ENCODE data around the gene DGKI. TPM values are rescaled to one million over a fixed set of nuclear protein-coding genes. Genes with fewer than 3 reads are reported as not detected.

Gene DGKI
- total and polyA plus RNA-seq, 5 donors from 2014 or later = not detected

GRCh38 chr7:137755427-137755826 lies 91.3 kb downstream of the DGKI start:
- no peaks in the 10 kb centered on the region for H3K4me1 ChIP-seq (ENCODE audit: control insufficient read depth, insufficient read depth, low read length, poor library complexity, severe bottlenecking)
- H3K4me3 Mint-ChIP-seq = no peak overlapping the region

GRCh38 chr7:137753948-137754851 lies 92.6 kb downstream of the DGKI start:
- H3K4me3 ChIP-seq (ENCODE audit: low read depth, low read length) = no peak overlapping the region
- H3K4me3 Mint-ChIP-seq = no peak overlapping the region
- no peaks in the 10 kb centered on the region for H3K27me3 ChIP-seq (ENCODE audit: control insufficient read depth, insufficient read depth, low read length)
- H3K36me3 ChIP-seq (ENCODE audit: control insufficient read depth, insufficient read depth, low read length) = no peaks in the 10 kb centered on the region
- no peak overlapping the region for H3K27ac Mint-ChIP-seq
- peaks cover 0 to 2% (median 0%) of the 10 kb centered on the region in 7 donors for H3K9me3 Mint-ChIP-seq
- no peak for DNase-seq
- H3K27me3 Mint-ChIP-seq = no peaks in the 10 kb centered on the region
- no peaks in the 10 kb centered on the region for H3K36me3 Mint-ChIP-seq
- peak in 1 of 2 donors; percentile 28 for ATAC-seq (ENCODE audit: low read depth in 2 of 2)
- no peaks in the 10 kb centered on the region for H3K4me1 ChIP-seq (ENCODE audit: control insufficient read depth, insufficient read depth, low read length, poor library complexity, severe bottlenecking)
- H3K9me3 ChIP-seq (ENCODE audit: control insufficient read depth in 2 of 2, low read length in 2 of 2) = no peaks in the 10 kb centered on the region
- H3K27ac ChIP-seq (ENCODE audit: insufficient read depth, low read length, poor library complexity, severe bottlenecking) = no peak overlapping the region
- no peaks in the 10 kb centered on the region for H3K4me1 Mint-ChIP-seq

More at GRCh38 chr7:137755427-137755826, 91.3 kb downstream of the DGKI start:
- DNase-seq (no peak), ATAC-seq (ENCODE audit: low read depth in 2 of 2) (no peak)
- H3K36me3 Mint-ChIP-seq = no peaks in the 10 kb centered on the region
- no peak overlapping the region for H3K4me3 ChIP-seq (ENCODE audit: low read depth, low read length)
- peaks cover 0 to 2% (median 0%) of the 10 kb centered on the region in 7 donors for H3K9me3 Mint-ChIP-seq
- no peaks in the 10 kb centered on the region for H3K4me1 Mint-ChIP-seq
- no peak overlapping the region for H3K27ac Mint-ChIP-seq
- H3K27ac ChIP-seq (ENCODE audit: insufficient read depth, low read length, poor library complexity, severe bottlenecking) = no peak overlapping the region
- no peaks in the 10 kb centered on the region for H3K9me3 ChIP-seq (ENCODE audit: control insufficient read depth in 2 of 2, low read length in 2 of 2)
- H3K27me3 Mint-ChIP-seq = no peaks in the 10 kb centered on the region
- H3K36me3 ChIP-seq (ENCODE audit: control insufficient read depth, insufficient read depth, low read length) = no peaks in the 10 kb centered on the region
- H3K27me3 ChIP-seq (ENCODE audit: control insufficient read depth, insufficient read depth, low read length) = no peaks in the 10 kb centered on the region

GRCh38 chr7:137753575-137753947 lies 93.2 kb downstream of the DGKI start:
- no peak overlapping the region for H3K27ac Mint-ChIP-seq
- peaks cover 0 to 2% (median 0%) of the 10 kb centered on the region in 7 donors for H3K9me3 Mint-ChIP-seq
- H3K4me1 Mint-ChIP-seq = no peaks in the 10 kb centered on the region
- H3K27ac ChIP-seq (ENCODE audit: insufficient read depth, low read length, poor library complexity, severe bottlenecking) = no peak overlapping the region
- ATAC-seq (ENCODE audit: low read depth in 2 of 2) (no peak), DNase-seq (no peak)
- no peaks in the 10 kb centered on the region for H3K27me3 Mint-ChIP-seq
- no peaks in the 10 kb centered on the region for H3K9me3 ChIP-seq (ENCODE audit: control insufficient read depth in 2 of 2, low read length in 2 of 2)
- no peaks in the 10 kb centered on the region for H3K36me3 Mint-ChIP-seq
- H3K4me1 ChIP-seq (ENCODE audit: control insufficient read depth, insufficient read depth, low read length, poor library complexity, severe bottlenecking) = no peaks in the 10 kb centered on the region
- H3K4me3 Mint-ChIP-seq = no peak overlapping the region
- H3K4me3 ChIP-seq (ENCODE audit: low read depth, low read length) = no peak overlapping the region
- H3K36me3 ChIP-seq (ENCODE audit: control insufficient read depth, insufficient read depth, low read length) = no peaks in the 10 kb centered on the region
- H3K27me3 ChIP-seq (ENCODE audit: control insufficient read depth, insufficient read depth, low read length) = no peaks in the 10 kb centered on the region

DNA sequence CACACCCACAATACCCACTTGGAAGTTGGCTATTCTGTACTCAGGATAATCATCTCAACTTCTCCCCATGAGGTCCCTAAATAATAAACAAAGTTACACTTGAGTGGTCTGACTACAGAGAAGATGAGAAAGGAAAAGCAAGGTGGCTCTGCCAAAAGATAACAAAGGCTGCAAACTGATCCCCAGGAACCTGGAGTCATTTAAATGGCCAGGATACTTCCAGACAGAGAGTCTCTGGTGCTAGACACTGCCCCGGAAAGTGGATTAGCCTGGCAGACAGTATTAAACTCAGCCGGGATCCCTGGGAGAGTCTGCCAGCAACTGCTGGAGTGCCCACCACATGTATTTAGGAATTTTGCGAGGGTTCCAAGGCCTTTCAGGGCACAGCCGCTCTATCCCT lies 93.7 kb downstream of the DGKI start:
- no peak overlapping the region for H3K27ac ChIP-seq (ENCODE audit: insufficient read depth, low read length, poor library complexity, severe bottlenecking)
- Mint-ChIP-seq H3K27me3 (no peaks in the 10 kb centered on the region), H3K4me3 (no peak overlapping the region), H3K9me3 (peaks cover 0 to 2% (median 0%) of the 10 kb centered on the region in 7 donors), H3K27ac (no peak overlapping the region), H3K36me3 (no peaks in the 10 kb centered on the region), H3K4me1 (no peaks in the 10 kb centered on the region)
- ATAC-seq (ENCODE audit: low read depth in 2 of 2) (no peak), DNase-seq (no peak)
- H3K4me1 ChIP-seq (ENCODE audit: control insufficient read depth, insufficient read depth, low read length, poor library complexity, severe bottlenecking) = no peaks in the 10 kb centered on the region
- H3K36me3 ChIP-seq (ENCODE audit: control insufficient read depth, insufficient read depth, low read length) = no peaks in the 10 kb centered on the region
- H3K27me3 ChIP-seq (ENCODE audit: control insufficient read depth, insufficient read depth, low read length) = no peaks in the 10 kb centered on the region
- no peak overlapping the region for H3K4me3 ChIP-seq (ENCODE audit: low read depth, low read length)
- no peaks in the 10 kb centered on the region for H3K9me3 ChIP-seq (ENCODE audit: control insufficient read depth in 2 of 2, low read length in 2 of 2)

DNA sequence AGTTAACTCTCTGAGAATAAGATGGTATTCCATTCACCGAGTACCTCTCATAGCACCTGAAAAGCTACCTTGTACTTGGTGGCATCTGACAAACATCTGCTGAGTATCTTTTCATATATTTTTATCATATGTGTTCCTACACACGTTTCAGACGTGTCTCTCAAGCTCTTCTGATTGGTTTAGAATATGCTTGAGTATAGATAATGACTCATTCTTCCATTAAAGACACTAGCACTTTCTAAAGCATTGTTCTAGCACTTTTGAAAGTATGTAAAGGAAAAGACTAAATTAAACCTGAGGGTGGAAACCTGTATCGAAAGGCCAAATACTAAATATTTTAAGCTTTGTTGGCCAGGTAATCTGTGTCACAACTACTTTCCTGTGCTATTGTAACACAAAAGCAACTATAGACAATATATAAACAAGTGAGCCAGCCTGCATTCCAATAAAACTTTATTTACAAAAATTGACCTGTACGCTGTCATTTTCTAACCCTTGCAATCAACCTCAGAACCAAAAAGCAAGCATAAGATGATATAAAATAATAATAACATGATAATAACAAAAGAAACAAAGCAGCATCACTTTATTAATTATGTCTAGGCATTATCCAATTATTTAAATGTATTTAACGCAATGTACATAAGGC lies 95.3 kb downstream of the DGKI start:
- H3K4me3 Mint-ChIP-seq = no peak overlapping the region
- no peaks in the 10 kb centered on the region for H3K9me3 ChIP-seq (ENCODE audit: control insufficient read depth in 2 of 2, low read length in 2 of 2)

DNA sequence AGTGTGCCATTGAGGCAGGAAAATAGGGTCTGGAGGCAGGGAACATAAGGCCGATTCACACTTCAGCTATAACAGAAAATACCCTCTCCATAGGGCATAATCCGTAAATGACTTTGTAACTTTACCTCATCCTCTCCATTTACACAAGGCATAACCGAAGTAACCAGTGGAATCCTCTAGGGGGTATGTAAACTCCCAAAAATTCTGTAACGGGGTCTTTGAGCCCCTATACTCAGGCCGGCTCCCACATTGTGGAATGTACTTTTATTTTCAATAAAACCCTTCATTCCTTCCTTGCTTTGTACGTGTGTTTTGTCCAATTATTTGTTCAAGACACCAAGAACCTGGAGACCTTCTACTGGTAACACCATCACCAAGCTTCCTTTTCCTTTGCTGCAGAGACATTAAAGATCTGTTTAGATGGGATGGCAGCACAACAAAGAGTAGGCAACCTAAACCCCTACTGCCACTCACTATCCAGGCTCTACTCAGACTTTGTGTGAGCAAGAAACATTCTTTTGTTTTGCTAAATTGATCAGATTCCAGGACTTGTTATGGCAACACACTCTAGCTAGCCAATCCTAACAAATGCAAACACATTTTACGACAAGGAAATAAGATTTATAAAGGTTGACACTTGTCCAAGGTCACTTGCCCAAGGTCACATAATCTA lies 99.3 kb downstream of the DGKI start:
- no peak for DNase-seq
- Mint-ChIP-seq H3K9me3 (peaks cover 0 to 10% (median 3%) of the 10 kb centered on the region in 7 donors), H3K27ac (no peak overlapping the region), H3K4me1 (no peaks in the 10 kb centered on the region), H3K4me3 (no peak overlapping the region), H3K27me3 (no peaks in the 10 kb centered on the region), H3K36me3 (no peaks in the 10 kb centered on the region)
- Histone ChIP-seq H3K27me3 (ENCODE audit: control insufficient read depth, insufficient read depth, low read length) (no peaks in the 10 kb centered on the region), H3K27ac (ENCODE audit: insufficient read depth, low read length, poor library complexity, severe bottlenecking) (no peak overlapping the region), H3K4me1 (ENCODE audit: control insufficient read depth, insufficient read depth, low read length, poor library complexity, severe bottlenecking) (no peaks in the 10 kb centered on the region), H3K4me3 (ENCODE audit: low read depth, low read length) (no peak overlapping the region), H3K36me3 (ENCODE audit: control insufficient read depth, insufficient read depth, low read length) (no peaks in the 10 kb centered on the region), H3K9me3 (ENCODE audit: control insufficient read depth in 2 of 2, low read length in 2 of 2) (no peaks in the 10 kb centered on the region)
- ATAC-seq (ENCODE audit: low read depth in 2 of 2) = no peak

More for the DNA sequence above, 95.3 kb downstream of the DGKI start:
- Mint-ChIP-seq H3K9me3 (peaks cover 0 to 2% (median 0%) of the 10 kb centered on the region in 7 donors), H3K4me1 (no peaks in the 10 kb centered on the region), H3K36me3 (no peaks in the 10 kb centered on the region), H3K27ac (no peak overlapping the region), H3K27me3 (no peaks in the 10 kb centered on the region)
- no peaks in the 10 kb centered on the region for H3K4me1 ChIP-seq (ENCODE audit: control insufficient read depth, insufficient read depth, low read length, poor library complexity, severe bottlenecking)
- H3K36me3 ChIP-seq (ENCODE audit: control insufficient read depth, insufficient read depth, low read length) = no peaks in the 10 kb centered on the region
- H3K4me3 ChIP-seq (ENCODE audit: low read depth, low read length) = no peak overlapping the region
- DNase-seq = no peak
- no peak for ATAC-seq (ENCODE audit: low read depth in 2 of 2)
- no peaks in the 10 kb centered on the region for H3K27me3 ChIP-seq (ENCODE audit: control insufficient read depth, insufficient read depth, low read length)
- no peak overlapping the region for H3K27ac ChIP-seq (ENCODE audit: insufficient read depth, low read length, poor library complexity, severe bottlenecking)

DNA sequence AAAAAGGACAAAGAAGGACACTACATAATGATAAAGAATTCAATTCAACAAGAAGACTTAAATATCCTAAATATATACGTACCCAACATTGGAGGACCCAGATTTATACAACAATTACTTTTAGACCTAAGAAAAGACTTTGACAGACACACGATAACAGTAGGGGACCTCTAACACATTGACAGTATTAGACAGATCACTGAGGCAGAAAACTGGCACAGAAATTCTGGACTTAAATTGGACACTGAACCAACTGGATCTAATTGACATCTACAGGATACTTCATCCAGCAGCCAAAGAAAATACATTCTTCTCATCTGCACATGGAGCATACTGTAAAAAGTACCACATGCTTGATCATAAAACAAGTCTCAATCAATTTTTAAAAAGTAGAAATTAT lies 103.8 kb downstream of the DGKI start:
- ATAC-seq (ENCODE audit: low read depth in 2 of 2) (no peak), DNase-seq (no peak)
- Histone ChIP-seq H3K9me3 (ENCODE audit: control insufficient read depth in 2 of 2, low read length in 2 of 2) (no peaks in the 10 kb centered on the region), H3K4me3 (ENCODE audit: low read depth, low read length) (no peak overlapping the region), H3K4me1 (ENCODE audit: control insufficient read depth, insufficient read depth, low read length, poor library complexity, severe bottlenecking) (no peaks in the 10 kb centered on the region), H3K36me3 (ENCODE audit: control insufficient read depth, insufficient read depth, low read length) (no peaks in the 10 kb centered on the region), H3K27me3 (ENCODE audit: control insufficient read depth, insufficient read depth, low read length) (no peaks in the 10 kb centered on the region), H3K27ac (ENCODE audit: insufficient read depth, low read length, poor library complexity, severe bottlenecking) (no peak overlapping the region)
- Mint-ChIP-seq H3K27me3 (peaks cover 4% of the 10 kb centered on the region), H3K36me3 (no peaks in the 10 kb centered on the region), H3K4me3 (no peak overlapping the region), H3K4me1 (no peaks in the 10 kb centered on the region), H3K27ac (no peak overlapping the region), H3K9me3 (peaks cover 0 to 10% (median 3%) of the 10 kb centered on the region in 7 donors)

All from CD4-positive, CD25-positive, alpha-beta regulatory T cell (primary cell).